GM10248 (cell line): ENCODE results near the gene MYO15A.

Source experiments
- CTCF ChIA-PET: fragments of 300-600 bp; sonication (Branson Sonifier 250); formaldehyde crosslinking; extraction: SDS; loops from one replicate; lab custom pipeline; 2021; ENCODE audit warnings: antibody characterized with exemption; lab: Yijun Ruan, JAX
- POLR2A ChIA-PET: fragments of 350-650 bp; sonication (Branson Sonifier 250); formaldehyde crosslinking; extraction: SDS; loops from one replicate; lab custom pipeline; 2020; ENCODE audit warnings: antibody characterized with exemption; lab: Yijun Ruan, JAX
- DNase-seq: peaks from one replicate; pipeline ENCODE4 v3.0.0; 2012; ENCODE audit errors: extremely low spot score
- TF ChIP-seq, protein P1 (sequence below): IDR thresholded peaks from 2 replicates; pipeline ENCODE4 v1.5.1; 2012; ENCODE audit warnings: mild to moderate bottlenecking, low read depth; ENCODE audit errors: extremely low read depth, missing control alignments, control extremely low read depth

The MYO15A gene

DNA sequence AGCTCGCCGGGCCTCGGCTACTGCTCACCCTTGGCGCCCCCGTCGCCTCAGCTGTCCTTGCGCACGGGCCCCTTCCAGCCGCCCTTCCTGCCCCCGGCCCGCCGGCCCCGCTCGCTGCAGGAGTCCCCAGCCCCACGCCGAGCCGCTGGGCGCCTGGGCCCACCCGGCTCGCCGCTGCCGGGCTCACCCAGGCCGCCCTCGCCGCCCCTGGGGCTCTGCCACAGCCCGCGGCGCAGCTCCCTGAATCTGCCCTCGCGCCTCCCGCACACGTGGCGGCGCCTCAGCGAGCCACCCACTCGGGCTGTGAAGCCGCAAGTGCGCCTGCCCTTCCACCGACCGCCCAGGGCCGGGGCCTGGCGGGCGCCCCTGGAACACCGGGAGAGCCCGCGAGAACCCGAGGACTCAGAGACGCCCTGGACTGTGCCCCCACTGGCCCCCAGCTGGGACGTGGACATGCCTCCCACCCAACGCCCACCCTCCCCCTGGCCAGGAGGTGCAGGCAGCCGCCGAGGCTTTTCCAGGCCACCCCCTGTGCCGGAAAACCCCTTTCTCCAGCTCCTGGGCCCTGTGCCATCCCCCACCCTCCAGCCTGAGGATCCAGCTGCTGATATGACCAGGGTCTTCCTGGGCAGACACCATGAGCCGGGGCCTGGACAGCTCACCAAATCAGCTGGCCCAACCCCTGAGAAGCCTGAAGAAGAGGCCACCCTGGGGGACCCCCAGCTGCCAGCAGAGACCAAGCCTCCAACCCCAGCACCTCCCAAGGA is 12.8 kb downstream of the MYO15A start:
- ChIA-PET CTCF (interaction anchor here (0.9 to 1.4 kb wide), 2 partner anchors 9 to 20 kb away, joined by 3 read pairs; no protein-coding TSS in a partner anchor), POLR2A (no interaction called here)
- TF ChIP-seq, protein P1, sequence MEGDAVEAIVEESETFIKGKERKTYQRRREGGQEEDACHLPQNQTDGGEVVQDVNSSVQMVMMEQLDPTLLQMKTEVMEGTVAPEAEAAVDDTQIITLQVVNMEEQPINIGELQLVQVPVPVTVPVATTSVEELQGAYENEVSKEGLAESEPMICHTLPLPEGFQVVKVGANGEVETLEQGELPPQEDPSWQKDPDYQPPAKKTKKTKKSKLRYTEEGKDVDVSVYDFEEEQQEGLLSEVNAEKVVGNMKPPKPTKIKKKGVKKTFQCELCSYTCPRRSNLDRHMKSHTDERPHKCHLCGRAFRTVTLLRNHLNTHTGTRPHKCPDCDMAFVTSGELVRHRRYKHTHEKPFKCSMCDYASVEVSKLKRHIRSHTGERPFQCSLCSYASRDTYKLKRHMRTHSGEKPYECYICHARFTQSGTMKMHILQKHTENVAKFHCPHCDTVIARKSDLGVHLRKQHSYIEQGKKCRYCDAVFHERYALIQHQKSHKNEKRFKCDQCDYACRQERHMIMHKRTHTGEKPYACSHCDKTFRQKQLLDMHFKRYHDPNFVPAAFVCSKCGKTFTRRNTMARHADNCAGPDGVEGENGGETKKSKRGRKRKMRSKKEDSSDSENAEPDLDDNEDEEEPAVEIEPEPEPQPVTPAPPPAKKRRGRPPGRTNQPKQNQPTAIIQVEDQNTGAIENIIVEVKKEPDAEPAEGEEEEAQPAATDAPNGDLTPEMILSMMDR = no peak
- DNase-seq = no peak

DNA sequence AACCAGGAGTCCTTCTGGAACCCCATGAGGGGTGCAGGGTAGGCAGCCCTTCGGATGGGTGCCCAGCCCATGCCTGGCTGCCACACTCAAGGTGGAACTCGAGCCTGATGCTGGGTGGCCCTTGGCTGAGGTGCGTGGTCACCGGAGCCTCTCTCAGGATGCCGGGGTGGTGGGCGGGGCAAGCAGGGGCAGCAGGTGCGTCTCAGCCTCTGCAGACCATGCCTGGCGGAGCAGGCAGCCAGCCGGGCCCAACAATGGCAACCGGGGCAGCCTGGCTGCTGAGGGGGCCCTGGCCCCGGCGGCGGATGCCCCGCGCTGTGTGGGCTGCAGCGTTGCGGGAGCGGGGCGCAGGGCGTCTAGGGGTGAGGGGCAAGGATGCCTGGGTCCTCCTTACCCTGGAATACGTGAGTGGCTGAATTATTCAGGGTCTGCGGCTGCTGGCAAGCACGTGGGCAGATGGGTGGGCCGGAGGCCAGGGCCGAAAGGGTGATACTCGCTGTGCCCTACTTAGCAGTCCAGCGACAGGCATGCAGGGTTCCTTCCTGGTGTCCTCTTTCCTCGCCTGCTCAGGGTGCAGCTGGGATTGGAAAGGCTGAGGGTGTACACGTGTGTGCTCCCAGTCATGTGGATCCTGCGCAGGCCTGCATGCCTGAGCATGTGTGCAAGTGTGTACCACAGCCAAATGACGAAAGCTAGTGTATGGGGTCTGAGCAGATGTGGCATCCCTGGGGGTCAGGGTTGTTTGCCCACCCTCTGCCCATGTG is 14.6 kb downstream of the MYO15A start:
- POLR2A ChIA-PET = no interaction called here
- TF ChIP-seq, protein P1 = no peak
- CTCF ChIA-PET = interaction anchor here (1.5 kb wide), 1 partner anchor 14 kb away, joined by 3 read pairs; the partner anchor contains the start of gene MYO15A

DNA sequence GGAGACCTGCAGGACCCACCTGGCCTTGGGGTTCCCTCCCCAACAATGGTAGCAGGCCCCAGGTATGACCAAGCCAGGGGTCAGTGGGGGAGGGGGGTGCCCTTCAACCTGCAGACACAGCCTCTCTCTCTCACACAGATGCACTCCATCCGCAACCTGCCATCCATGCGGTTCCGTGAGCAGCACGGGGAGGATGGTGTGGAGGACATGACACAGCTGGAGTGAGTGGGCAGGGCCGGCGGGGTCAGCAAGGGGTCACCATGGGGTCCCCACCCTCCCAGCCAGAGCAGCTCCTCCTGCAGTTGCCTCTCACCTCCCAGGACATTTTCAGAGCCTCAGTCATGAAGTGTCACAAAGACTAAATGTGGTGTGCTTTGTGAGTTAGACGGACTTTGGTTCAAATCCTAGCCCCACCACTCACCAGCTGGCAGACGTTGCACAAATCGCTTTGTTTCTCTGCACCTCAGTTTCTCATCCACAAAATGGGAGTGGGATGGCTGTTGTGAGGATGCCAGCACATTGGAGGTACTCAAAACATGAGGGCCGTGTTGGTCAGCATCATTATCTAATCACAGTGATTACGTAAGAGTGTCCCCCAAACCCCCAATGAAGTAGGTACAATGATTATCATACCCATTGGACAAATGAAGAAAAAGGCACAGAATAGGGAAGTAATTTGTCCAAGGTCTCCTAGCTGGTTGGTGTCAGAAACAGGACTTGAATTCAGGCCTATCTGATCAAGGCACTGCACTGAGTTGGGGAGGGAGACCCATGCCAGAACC is 16.0 kb downstream of the MYO15A start:
- ChIA-PET CTCF (interaction anchor here (1.5 kb wide), 1 partner anchor 16 kb away, joined by 3 read pairs; the partner anchor contains the start of gene MYO15A), POLR2A (no interaction called here)
- TF ChIP-seq, protein P1 = no peak
- no peak for DNase-seq

More for the DNA sequence above, 14.6 kb downstream of the MYO15A start:
- DNase-seq = no peak

DNA sequence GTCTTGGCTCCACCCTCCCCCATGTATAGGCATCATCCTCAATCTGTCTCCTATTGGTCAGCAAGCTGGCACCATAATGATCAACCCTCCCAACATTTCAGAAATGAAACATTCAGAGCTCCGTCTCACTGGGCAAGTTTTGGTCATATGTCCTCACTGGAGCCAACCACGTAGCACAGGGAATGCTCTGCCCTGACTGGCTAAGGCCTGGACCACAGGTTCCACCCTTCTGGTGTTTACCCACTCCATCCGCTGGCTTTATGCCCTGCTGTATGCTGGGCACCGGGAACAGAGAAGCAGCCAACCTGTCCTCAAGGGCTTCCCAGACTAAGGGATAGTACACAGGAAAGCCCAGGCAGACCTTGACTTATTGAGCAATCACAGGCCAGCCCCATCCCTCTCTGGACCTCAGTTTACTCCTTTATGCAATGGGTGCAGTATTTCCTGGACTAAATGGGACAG is 20.5 kb downstream of the MYO15A start:
- TF ChIP-seq, protein P1 = no peak
- ChIA-PET POLR2A (no interaction called here), CTCF (interaction anchor here (1.4 to 1.7 kb wide), 2 partner anchors 11 to 13 kb away, joined by 5 to 6 read pairs; no protein-coding TSS in a partner anchor)
- DNase-seq = no peak

DNA sequence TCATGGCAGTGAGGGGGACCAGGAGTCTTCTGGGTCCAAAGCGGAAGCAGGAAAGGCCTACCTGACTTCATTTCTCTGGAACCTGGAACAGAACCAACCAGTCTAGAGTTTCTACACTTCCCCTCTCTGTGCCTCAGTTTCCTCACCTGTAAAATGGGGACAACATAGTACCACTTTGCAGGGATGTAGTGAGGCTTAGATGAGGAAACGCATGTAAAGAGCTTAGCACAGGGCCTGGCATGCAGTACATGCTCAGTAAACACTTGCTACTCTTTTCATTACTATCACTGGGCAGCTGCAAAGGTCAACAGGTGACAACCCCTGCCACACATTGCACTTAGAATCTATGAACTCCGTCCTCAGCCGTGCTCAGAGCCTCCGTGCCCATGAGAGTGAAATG is 24.2 kb downstream of the MYO15A start:
- TF ChIP-seq, protein P1 = no peak
- ChIA-PET CTCF (interaction anchor here (2.5 kb wide), 1 partner anchor 8 kb away, joined by 9 read pairs; no protein-coding TSS in a partner anchor), POLR2A (interaction anchor here (0.5 kb wide), 1 partner anchor 102 kb away, joined by 4 read pairs; no protein-coding TSS in a partner anchor)
- DNase-seq = no peak

DNA sequence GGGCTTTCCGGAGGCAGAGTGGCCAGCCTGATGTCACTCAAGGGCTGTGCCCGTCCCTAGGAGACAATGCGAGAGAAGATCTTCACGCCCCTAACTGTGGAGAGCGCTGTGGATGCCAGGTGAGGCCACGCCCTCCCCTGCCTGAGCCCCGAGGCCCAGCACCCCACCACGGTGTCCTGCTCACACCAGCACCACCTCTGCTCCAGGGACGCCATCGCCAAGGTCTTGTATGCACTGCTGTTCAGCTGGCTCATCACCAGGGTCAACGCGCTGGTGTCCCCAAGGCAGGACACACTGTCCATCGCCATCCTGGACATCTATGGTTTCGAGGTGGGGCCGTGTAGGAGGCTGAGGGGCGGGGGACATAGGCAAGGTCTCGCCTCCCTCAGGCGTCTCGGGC is 27.8 kb downstream of the MYO15A start:
- ChIA-PET CTCF (interaction anchor here (1.0 kb wide), 1 partner anchor 151 kb away, joined by 3 read pairs; no protein-coding TSS in a partner anchor), POLR2A (no interaction called here)
- TF ChIP-seq, protein P1 = no peak
- DNase-seq = no peak
